Hepatocyte (in vitro differentiated cells): ENCODE measurements around the gene OLFM2.

Experiments used
- EZH2phosphoT487 ChIP-seq: fragments of 200-600 bp; sonication (generic); IDR thresholded peaks from one replicate; pipeline ENCODE4 v1.6.1; 2018; ENCODE audit warnings: antibody characterized with exemption, mild to moderate bottlenecking, low read depth, moderate library complexity; ENCODE audit not compliant: unreplicated experiment, severe bottlenecking
- TF ChIP-seq, protein P1 (sequence below): fragments of 200-600 bp; sonication (generic); IDR thresholded peaks from 2 replicates; pipeline ENCODE4 v1.5.1; 2016; ENCODE audit warnings: antibody characterized with exemption, mild to moderate bottlenecking; ENCODE audit not compliant: poor library complexity

DNA sequence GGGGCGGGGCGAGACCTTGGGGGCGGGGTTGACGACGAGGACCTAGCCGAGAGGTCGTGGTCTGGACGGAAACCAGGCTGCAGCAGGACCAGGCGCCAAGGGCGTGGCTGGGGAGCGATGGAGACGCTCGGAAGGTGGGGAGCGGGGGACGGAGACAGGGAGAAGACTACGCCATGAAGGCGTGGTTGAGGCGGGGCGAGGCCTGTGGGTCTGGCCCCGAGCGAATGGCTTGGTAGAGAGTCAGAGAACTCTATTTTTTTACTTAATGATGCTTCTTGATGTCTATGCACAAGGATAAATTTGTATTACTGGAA, 116.8 kb downstream of the OLFM2 start:
- TF ChIP-seq, protein P1, sequence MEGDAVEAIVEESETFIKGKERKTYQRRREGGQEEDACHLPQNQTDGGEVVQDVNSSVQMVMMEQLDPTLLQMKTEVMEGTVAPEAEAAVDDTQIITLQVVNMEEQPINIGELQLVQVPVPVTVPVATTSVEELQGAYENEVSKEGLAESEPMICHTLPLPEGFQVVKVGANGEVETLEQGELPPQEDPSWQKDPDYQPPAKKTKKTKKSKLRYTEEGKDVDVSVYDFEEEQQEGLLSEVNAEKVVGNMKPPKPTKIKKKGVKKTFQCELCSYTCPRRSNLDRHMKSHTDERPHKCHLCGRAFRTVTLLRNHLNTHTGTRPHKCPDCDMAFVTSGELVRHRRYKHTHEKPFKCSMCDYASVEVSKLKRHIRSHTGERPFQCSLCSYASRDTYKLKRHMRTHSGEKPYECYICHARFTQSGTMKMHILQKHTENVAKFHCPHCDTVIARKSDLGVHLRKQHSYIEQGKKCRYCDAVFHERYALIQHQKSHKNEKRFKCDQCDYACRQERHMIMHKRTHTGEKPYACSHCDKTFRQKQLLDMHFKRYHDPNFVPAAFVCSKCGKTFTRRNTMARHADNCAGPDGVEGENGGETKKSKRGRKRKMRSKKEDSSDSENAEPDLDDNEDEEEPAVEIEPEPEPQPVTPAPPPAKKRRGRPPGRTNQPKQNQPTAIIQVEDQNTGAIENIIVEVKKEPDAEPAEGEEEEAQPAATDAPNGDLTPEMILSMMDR = no peak
- TF ChIP-seq EZH2phosphoT487 = no peak
